ENCODE results near the gene OR13J1.
"Not testable (repeated sequence)": the region's sequence is repeated elsewhere in the genome, so short reads cannot be mapped to it uniquely, and the experiment has no call there.

OR13J1 gene, protein sequence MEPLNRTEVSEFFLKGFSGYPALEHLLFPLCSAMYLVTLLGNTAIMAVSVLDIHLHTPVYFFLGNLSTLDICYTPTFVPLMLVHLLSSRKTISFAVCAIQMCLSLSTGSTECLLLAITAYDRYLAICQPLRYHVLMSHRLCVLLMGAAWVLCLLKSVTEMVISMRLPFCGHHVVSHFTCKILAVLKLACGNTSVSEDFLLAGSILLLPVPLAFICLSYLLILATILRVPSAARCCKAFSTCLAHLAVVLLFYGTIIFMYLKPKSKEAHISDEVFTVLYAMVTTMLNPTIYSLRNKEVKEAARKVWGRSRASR

DNA sequence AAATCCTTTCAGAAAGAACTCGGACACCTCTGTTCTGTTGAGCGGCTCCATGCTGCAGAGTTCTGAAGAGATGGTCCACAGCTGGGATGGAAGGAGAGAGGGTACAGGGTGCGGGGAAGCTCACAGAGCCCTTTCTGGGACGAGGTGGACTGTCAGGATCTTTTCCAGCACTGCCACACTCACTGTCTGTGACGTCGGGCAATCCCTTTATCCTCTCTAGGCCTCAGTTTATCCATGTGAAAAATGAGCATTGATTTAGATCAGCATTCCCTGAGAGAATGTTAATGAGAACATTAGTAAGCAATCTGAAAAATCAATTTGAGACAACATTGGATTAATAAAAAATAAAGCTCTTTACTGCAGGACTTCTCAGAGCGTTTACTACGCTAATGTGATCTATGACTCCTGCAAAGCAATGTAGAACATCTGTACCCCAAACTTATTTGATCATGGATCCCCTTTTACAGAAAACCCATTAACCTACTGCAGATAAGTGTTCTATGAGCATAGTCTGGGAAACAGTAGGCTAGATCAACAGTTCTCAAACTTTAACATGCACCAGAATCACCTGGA is at the start of gene OR13J1:
OR13J1 (minus strand) TSS at position 51 of the 573 bp plus-strand sequence; CDS start at position 51, 0 bp downstream.
- no peak for DNase-seq (ENCODE audit: extremely low read depth in 1 of 2, low read depth in 1 of 2)

DNA sequence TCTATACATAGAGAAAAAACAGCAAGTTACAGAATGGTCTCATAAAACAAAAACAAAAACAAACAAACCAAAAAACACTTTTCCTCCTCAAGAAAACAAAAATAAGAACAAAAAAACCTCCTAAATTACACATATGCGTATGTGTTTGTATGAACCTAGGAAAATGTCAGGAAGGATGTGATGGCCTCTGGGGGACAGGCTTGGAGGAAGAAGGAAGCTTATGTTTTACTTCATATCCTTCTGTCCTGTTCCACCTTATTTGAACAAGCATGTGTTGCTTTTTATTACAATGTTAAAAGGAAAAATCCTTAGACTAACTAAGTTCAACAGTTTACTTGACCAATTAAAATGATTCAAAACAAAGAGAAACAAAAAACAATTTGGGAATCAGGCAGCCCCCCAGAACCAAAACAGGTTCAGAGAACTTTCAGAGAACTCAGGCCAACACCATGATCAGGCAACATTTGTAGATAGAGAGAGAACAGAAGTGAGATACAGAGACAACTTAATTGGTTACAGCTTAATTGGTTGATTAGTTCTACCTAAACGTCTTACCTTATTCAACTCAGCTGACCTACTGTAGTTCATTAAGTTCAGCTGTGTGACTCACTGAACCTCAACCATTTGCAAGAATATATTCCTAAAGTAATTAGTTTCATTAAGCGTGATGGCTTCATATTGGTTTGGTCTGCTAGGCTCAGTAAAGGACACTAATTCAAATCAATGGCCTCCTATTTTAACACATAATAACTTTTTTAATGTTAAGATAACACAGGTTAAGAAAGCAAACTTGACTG is 49.2 kb upstream of the OR13J1 start:
- DNase-seq (ENCODE audit: extremely low read depth in 1 of 2, low read depth in 1 of 2), result no peak

DNA sequence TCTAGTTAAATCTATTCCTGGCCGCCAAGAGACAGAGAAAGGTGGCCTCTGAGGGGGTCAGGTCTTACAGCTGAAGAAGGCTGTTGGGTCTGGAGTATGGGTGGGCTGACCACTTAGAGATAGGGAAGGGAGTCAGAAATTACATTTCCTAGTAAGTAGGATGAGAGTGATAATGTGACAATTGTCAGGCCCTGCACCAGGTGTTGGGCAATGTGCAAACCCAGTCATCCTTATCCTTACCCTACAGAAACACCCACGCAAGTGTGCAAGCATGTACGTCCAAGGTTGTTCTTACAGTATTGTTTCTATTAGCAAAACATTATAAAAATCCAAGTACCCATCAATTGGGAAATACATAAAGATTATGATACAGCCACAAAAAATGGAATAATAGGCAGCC is 48.6 kb upstream of the OR13J1 start:
- DNase-seq (ENCODE audit: extremely low read depth in 1 of 2, low read depth in 1 of 2), result no peak

DNA sequence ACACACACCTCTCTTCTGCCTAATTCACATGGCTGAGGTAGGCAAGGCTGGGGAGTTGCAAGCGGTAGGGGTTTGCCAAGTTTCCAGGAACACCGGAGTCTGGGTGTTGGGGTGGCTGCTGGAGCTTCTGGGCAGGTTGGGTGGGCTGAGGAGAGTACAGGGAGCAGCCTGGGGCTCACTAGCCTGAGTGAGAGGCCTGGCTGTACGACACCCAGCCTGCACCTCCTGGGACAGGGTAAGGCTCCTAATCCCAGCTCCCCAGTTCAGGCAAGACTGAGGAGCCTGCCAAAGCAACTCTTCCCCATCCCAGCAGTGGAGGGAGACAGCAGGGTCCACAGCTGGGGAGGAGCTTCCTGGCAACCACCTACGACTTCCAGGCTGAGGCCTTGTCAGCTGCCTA is 47.1 kb upstream of the OR13J1 start:
- no peak for DNase-seq (ENCODE audit: extremely low read depth in 1 of 2, low read depth in 1 of 2)

DNA sequence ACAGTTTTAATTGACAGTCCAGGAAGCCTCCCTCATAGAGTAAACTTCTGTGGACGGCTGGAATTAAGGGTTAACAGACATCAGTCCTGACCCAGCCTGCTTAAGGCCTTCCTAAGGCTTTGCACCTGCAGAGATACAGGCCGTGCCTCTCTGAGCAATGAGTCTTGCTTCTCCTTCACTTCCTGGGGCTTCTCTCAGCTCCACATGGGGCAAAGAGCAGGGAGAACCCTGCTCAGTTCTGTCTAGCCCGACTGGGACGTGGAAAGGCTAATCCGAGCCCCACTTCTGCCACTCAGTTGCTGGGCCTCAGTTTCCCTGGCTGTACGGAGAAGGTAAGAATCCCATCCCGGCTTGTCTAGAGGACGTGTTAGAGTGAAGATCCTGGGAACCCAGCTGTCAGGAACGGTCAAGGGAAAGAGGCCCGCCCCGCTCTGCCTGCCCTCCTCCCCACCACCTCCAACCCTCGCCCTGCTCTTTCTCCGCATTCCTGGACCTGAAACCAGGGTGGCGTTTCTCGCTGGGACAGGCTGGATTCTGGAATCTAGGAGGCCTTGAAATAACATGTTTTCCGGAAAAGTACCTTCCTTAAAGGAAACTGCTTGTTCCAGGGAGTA is 45.6 kb upstream of the OR13J1 start:
- no peak for DNase-seq (ENCODE audit: extremely low read depth in 1 of 2, low read depth in 1 of 2)

DNA sequence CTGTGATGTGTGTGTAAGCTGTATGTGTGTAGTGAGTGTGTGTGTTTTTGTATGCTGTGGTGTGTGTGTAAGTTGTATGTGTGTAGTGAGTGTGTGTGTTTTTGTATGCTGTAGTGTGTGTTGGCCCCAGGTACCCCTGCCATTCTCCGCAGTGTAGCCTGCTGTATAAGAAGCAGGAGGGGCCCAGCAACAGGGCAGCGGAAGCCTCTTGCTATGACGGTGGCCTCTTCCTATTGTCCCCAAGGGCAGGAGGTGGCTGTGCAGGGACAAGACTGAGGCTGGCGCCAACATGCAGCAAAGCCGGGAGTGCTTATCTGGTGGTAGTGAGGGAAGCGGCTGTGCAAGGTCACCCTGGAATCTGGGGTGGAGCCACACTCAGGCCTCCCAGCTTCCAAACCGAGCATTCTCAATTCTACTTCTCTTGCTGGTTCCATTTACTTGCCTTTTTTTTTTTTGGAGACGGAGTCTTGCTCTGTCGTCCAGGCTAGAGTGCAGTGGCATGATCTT is 44.2 kb upstream of the OR13J1 start:
- no peak for DNase-seq (ENCODE audit: extremely low read depth in 1 of 2, low read depth in 1 of 2)

DNA sequence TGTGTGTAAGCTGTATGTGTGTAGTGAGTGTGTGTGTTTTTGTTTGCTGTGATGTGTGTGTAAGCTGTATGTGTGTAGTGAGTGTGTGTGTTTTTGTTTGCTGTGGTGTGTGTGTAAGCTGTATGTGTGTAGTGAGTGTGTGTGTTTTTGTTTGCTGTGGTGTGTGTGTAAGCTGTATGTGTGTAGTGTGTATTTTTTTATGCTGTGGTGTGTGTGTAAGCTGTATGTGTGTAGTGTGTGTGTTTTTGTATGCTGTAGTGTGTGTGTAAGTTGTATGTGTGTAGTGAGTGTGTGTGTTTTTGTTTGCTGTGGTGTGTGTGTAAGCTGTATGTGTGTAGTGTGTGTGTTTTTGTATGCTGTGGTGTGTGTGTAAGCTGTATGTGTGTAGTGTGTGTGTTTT is 43.2 kb upstream of the OR13J1 start:
- DNase-seq (ENCODE audit: extremely low read depth in 1 of 2, low read depth in 1 of 2), result not testable (repeated sequence)

DNA sequence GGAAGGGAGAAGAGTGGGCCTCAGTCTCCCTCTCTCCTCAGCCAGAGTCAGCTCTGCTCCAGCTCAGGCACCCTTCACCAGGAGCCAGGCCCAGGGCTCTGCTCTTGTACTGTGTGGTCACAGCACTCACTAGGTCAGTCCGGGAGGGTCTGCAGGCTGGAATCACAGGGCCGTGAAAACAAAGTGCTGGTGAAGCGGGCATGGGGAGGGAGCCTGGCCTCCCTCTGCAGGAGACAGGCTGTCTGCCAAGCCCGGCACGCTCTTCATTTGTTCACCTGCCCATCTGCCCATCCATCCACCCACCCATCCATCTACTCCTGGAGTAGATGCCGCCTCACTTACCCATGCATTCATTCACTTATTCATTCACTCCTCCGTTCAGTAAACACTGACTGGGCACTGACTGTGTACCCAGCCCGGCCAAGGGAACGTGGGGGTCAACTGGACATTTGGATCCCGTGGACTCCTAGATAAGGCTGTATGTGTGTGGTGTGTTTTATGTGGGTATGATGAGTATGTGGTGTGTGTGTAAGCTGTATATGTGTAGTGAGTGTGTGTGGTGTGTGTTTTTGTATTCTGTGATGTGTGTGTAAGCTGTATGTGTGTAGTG is 42.7 kb upstream of the OR13J1 start:
- no peak for DNase-seq (ENCODE audit: extremely low read depth in 1 of 2, low read depth in 1 of 2)

DNA sequence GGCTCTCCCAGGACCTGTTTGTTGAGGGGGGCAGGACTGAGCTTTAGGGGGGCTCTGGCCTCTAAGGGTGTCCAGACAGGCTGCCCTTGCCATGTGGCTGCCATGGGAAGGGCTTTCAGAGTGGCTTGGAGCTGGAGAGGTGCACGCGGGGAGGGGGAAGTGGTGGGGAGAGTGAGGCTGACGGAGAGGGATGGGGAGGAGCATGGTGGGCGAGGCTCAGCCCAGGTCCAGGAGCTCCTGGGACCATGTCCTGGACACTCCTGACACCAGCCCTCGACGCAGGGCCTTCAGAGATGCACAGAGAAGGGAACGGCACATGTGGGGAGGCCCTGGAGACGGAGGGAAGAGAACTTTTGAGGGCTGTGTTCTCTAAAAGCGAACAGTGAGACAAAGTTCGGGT is 41.5 kb upstream of the OR13J1 start:
- DNase-seq (ENCODE audit: extremely low read depth in 1 of 2, low read depth in 1 of 2), result no peak

DNA sequence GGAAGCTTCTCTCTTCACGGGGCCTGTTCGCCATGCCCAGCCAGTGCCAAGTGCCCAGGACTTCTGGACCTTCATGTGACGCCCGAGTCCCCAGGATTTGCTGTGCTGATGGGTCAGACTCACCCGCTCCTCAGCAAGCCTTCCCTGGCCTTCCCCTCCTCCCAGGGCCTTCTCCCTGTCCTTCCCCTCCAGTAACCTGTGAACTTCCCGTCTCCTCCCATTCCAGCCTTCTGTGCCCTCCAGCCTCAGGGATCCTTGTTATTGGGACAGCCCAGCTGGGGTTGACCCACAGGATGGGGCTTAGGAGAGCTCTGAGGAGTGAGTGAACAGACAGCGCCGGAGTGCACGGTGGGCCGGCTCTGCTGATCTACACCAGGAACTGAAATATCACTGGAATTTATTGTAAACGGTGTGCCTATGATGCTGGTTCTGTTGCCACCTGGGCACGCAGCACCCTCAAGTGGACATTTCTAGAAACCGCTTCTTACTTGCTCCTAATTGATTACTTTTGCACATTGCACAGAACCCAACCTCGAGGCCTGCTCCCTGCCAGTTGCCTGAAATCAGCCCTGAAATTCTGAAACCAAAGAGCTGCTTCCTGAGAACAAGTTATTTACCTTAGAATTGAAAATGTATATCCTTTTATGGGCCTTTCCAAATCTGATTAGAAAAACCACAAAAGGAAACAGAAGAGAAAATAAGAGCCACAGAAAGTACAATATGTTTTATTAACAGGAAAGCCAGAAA is 40.6 kb upstream of the OR13J1 start:
- no peak for DNase-seq (ENCODE audit: extremely low read depth in 1 of 2, low read depth in 1 of 2)

DNA sequence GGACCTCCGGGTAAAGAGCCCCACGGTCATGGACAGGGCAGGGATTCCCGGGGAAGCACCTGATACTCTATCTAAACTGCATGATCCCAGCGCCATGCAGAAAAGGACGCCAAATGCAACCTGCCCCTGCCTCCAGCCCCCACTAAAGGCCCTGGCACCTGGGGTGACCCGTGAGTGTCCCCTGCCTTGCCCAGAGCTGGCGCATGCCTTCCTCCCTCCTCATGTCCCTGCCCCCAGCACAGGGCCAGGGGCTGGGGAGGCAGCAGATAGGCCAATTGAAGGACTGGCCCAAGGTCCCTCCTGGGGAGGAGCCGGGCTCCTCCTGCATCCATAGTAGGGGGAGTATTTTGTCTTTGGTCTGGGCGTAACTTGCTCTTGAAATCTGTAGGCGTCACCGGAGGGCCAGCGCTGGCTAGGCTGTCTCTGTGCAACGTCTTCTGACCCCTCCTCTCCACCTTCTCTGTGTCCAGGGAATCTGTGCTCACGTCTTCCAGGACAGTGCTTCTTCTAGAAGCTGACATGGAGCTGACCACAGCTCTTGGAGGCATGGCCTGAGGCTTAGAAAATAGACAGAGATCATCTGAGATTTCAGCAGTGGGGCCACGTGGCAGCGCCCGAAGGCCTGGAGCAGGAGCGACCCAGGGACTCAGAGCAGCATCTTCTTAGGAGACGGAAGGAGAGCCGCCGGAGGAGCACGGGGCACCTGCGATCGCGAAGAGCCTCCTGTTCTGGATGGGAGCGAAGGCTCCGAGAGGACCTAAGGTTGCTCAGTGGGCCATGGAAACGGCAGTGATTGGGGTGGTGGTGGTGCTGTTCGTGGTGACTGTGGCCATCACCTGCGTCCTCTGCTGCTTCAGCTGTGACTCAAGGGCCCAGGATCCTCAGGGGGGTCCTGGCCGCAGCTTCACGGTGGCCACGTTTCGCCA is 39.7 kb upstream of the OR13J1 start:
- DNase-seq (ENCODE audit: extremely low read depth in 1 of 2, low read depth in 1 of 2), result no peak

DNA sequence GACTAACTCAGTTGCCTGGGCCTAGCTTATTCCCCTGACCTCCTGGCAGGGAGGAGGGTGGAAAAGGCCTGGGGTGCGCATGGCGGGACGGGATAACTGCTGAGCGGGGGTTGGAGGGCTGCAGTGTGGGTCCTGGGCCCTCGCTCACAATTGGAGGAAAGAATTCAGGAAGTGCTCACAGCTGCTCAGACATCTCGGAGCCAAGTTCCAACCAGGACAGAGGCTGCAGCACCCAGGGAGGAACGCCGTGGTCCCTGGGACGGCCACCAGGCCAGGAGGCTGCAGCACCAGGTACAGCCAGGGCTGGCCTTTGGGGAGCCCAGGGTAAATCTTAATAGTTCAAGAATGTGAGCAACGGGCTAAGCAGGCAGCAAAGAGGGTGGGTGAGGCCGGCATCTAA is 39.1 kb upstream of the OR13J1 start, which contains the start of gene SPAAR:
SPAAR (plus strand) TSS at position 217 of the 400 bp plus-strand sequence. CDS start 974 bp downstream, outside the sequence.
- DNase-seq (ENCODE audit: extremely low read depth in 1 of 2, low read depth in 1 of 2), result no peak

DNA sequence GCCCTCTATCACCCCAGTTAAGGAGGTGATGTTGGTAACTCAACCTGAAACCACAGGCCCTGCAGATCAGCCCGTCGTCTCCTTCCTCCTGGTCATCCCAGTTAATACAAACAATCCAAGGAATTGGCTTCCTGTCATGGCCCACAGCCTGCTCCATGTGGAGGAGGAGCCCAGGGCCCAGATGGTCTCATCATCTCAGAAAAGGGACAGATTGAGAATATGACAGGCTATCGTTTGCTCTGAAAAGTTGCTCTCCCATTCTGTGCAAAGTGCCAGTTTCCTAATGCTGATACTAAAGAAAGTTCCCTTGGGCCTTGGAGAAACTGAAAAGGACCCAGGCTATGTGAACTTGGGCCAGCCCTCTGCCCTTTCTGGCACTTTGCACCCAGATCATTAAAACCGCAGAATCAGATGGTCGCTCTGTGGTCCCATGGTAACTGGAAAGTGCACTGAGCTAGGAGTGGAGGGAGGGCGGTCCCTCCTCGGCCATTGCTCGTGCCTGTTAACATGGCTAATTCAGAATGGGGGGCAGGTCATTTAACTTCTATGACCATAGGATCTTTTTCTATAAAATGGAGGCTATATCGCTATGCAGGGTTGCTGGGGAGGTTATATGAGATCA is 38.4 kb upstream of the OR13J1 start:
- DNase-seq (ENCODE audit: extremely low read depth in 1 of 2, low read depth in 1 of 2), result no peak

DNA sequence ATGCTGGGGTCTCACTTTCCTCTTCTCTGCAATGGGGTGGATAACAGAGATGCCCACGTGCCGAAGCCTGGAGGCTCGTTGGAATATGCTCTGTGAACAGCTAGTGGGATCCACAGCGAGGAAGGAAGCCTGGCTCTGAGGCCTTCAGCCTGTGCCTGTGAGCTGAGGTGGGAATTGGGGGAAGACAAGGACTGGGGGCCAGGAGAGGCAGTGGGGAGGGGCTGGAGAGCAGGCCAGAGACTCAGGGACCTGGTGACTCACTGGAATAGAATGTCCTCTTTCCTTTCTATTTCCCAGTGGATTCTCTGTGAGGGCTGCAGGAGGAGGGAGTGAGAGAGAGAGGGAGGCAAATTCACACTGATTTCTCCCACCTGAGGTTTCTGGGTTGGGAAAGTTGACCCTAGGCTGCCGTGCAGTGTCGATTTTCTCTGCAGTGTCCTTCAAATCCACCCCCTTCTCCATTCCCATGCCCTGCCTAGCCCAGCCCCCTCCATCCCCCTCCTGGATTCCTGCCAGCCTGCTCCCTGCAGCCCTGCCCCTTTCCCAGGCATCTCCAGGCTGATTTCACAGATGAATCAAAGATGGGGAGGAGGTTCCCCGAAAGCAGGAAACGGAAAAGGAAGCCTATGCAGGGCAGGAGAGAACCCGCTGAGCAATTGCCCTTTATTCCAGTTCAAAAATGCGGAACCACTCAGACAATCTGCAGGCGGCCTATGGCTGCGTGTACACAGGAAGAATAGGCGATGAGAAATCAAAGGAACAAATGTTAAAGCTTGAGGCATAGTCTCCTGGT is 37.7 kb upstream of the OR13J1 start:
- DNase-seq (ENCODE audit: extremely low read depth in 1 of 2, low read depth in 1 of 2), result no peak

DNA sequence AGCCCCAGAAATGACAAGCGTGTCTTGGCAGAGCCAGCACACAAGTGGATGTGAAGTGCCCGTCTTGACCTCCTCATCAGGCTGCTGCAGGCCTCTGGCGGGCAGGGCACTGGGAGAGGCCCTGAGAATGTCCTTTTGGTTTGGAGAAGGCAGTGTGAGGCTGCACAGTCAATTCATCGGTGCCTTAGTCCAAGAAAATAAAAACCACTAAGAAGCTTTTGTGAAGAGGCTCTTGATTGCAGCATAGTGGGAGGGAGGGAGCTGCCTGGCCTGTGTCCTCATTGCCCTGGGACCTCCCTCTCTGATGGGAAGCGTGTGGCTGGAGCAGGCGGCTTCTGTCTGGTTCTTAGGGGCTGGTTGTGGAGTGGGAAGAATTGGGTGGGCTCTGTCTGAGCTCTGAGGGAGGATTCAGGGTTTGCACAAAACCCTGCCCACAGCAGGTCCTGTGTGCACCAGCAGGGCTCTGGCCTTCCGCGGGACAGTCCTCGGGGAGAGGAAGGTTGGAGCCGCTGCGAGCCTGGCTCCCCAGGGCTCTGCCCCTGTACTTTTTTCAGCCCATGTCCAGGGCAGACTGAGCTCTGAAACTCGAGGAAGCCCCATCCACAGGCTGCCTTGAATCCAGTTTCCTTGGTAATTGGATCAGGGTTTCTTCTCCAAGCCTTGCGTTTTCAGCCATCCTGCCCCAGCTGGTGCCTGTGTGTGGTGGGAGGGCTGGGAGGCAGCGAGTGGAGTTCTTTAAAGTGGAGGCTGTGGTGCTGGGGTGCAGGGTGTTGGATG is 36.9 kb upstream of the OR13J1 start:
- DNase-seq (ENCODE audit: extremely low read depth in 1 of 2, low read depth in 1 of 2), result no peak

DNA sequence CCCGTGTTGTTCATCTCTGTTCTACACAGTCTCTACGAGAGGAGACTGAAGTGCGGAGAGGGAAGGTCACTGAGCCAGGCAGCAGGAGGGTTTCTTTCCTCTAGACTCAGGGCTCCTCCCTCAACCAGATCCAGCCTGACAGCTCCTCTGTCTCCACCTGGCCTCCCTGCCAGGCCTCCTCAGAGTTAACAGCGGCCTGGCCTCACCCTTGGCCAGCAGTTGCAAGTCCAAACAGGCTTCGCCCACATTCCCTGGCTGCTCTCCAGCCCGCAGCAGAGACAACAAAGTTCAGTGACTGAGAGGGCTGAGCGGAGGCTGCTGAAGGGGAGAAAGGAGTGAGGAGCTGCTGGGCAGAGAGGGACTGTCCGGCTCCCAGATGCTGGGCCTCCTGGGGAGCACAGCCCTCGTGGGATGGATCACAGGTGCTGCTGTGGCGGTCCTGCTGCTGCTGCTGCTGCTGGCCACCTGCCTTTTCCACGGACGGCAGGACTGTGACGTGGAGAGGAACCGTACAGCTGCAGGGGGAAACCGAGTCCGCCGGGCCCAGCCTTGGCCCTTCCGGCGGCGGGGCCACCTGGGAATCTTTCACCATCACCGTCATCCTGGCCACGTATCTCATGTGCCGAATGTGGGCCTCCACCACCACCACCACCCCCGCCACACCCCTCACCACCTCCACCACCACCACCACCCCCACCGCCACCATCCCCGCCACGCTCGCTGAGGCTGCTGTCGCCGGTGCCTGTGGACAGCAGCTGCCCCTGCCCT is 35.9 kb upstream of the OR13J1 start, which contains the start of gene HRCT1:
HRCT1 (plus strand) TSS at position 291 of the 768 bp plus-strand sequence; CDS start at position 377, 86 bp downstream.
- DNase-seq (ENCODE audit: extremely low read depth in 1 of 2, low read depth in 1 of 2), result no peak
